GM23338 (cell line): Measurements from ENCODE around the gene IER3IP1. TPM values are rescaled to one million over a fixed set of nuclear protein-coding genes. Genes with fewer than 3 reads are reported as not detected.

ENCODE experiments used
- ATAC-seq: fragments of 200-7000 bp; cut with Tn5 transposase; 3 replicates; pipeline ENCODE4 v1.9.1; 2020
- DNase-seq: peaks from one replicate; pipeline ENCODE4 v3.0.0-alpha.2; 2015; ENCODE audit warnings: low spot score
- H2AFZ ChIP-seq: fragments of 200-600 bp; sonication (generic); 2 replicates; pipeline ENCODE4 v1.8.0; 2016; ENCODE audit warnings: antibody characterized with exemption, mild to moderate bottlenecking, moderate library complexity
- H3F3A ChIP-seq: fragments of 200-600 bp; sonication (generic); replicated peaks from 2 replicates; pipeline ENCODE4 v1.8.0; 2017; ENCODE audit warnings: antibody characterized with exemption, mixed run types, low read depth
- H3K27ac ChIP-seq: fragments of 200-600 bp; sonication (generic); 2 replicates; pipeline ENCODE4 v1.6.1; 2016; ENCODE audit warnings: low read depth
- H3K27me3 ChIP-seq: fragments of 200-600 bp; sonication (generic); 2 replicates; pipeline ENCODE4 v1.8.0; 2016; ENCODE audit warnings: mild to moderate bottlenecking, mixed run types, moderate library complexity; ENCODE audit not compliant: insufficient read depth
- H3K36me3 ChIP-seq: fragments of 200-600 bp; sonication (generic); 2 replicates; pipeline ENCODE4 v1.8.0; 2016; ENCODE audit warnings: mild to moderate bottlenecking; ENCODE audit not compliant: insufficient read depth
- H3K4me1 ChIP-seq: fragments of 200-600 bp; sonication (generic); 2 replicates; pipeline ENCODE4 v1.8.0; 2016; ENCODE audit warnings: mild to moderate bottlenecking, moderate library complexity; ENCODE audit not compliant: insufficient read depth
- H3K4me2 ChIP-seq: fragments of 200-600 bp; sonication (generic); 2 replicates; pipeline ENCODE4 v1.7.1; 2017; ENCODE audit warnings: mixed run types
- H3K4me3 ChIP-seq: fragments of 200-600 bp; sonication (generic); 2 replicates; pipeline ENCODE4 v1.6.1; 2016; ENCODE audit warnings: mixed run types
- H3K79me2 ChIP-seq: fragments of 200-600 bp; sonication (generic); replicated peaks from 2 replicates; pipeline ENCODE4 v1.8.0; 2017; ENCODE audit warnings: mild to moderate bottlenecking; ENCODE audit not compliant: insufficient read depth
- H3K9me2 ChIP-seq: fragments of 200-600 bp; sonication (generic); 2 replicates; pipeline ENCODE4 v1.8.0; 2017; ENCODE audit not compliant: insufficient read depth
- H4K20me1 ChIP-seq: fragments of 200-600 bp; sonication (generic); replicated peaks from 2 replicates; pipeline ENCODE4 v1.8.0; 2017; ENCODE audit warnings: mild to moderate bottlenecking; ENCODE audit not compliant: insufficient read depth
- H3K27ac Mint-ChIP-seq: 2 replicates; pipeline ENCODE4 v1.8.0; 2020; ENCODE audit warnings: inconsistent platforms, mild to moderate bottlenecking, moderate library complexity, mixed read lengths
- H3K27me3 Mint-ChIP-seq: 3 replicates; pipeline ENCODE4 v1.8.0; 2022; ENCODE audit warnings: low read depth, mild to moderate bottlenecking, moderate library complexity, mixed read lengths, inconsistent platforms; ENCODE audit not compliant: insufficient read depth, poor library complexity
- H3K36me3 Mint-ChIP-seq: 3 replicates; pipeline ENCODE4 v1.8.0; 2021; ENCODE audit warnings: low read depth, mild to moderate bottlenecking, inconsistent platforms, moderate library complexity, mixed read lengths
- H3K4me1 Mint-ChIP-seq: 3 replicates; pipeline ENCODE4 v1.8.0; 2020; ENCODE audit warnings: mild to moderate bottlenecking, inconsistent platforms, mixed read lengths
- H3K4me3 Mint-ChIP-seq: 3 replicates; pipeline ENCODE4 v1.8.0; 2021; ENCODE audit warnings: moderate library complexity, mild to moderate bottlenecking, inconsistent platforms, mixed read lengths
- H3K9me3 Mint-ChIP-seq: 3 replicates; pipeline ENCODE4 v1.8.0; 2020; ENCODE audit warnings: moderate library complexity, mild to moderate bottlenecking, inconsistent platforms, mixed read lengths
- CREB1 ChIP-seq: fragments of 250-450 bp; sonication (Bioruptor Pico); IDR thresholded peaks from 2 replicates; pipeline ENCODE4 v1.5.0; 2020; ENCODE audit warnings: low read depth, mild to moderate bottlenecking, moderate library complexity
- EZH2 ChIP-seq: fragments of 200-600 bp; sonication (generic); IDR thresholded peaks from one replicate; pipeline ENCODE4 v1.8.0; 2017; ENCODE audit warnings: antibody characterized with exemption, mild to moderate bottlenecking, low read depth; ENCODE audit not compliant: unreplicated experiment
- EZH2phosphoT487 ChIP-seq: fragments of 200-600 bp; sonication (generic); IDR thresholded peaks from one replicate; pipeline ENCODE4 v1.8.1; 2018; ENCODE audit warnings: antibody characterized with exemption; ENCODE audit not compliant: unreplicated experiment
- JUNB ChIP-seq: IDR thresholded peaks from one replicate; pipeline ENCODE4 v1.6.1; 2016; ENCODE audit warnings: antibody characterized with exemption; ENCODE audit not compliant: unreplicated experiment
- NANOG ChIP-seq: IDR thresholded peaks from 2 replicates; pipeline ENCODE4 v1.6.1; 2016; ENCODE audit warnings: antibody characterized with exemption, borderline replicate concordance
- POLR2AphosphoS5 ChIP-seq: IDR thresholded peaks from 2 replicates; pipeline ENCODE4 v1.6.1; 2016; ENCODE audit warnings: antibody characterized with exemption, low read depth
- REST ChIP-seq: IDR thresholded peaks from one replicate; pipeline ENCODE4 v1.6.1; 2018; ENCODE audit warnings: antibody characterized with exemption; ENCODE audit not compliant: unreplicated experiment
- STAT1 ChIP-seq: IDR thresholded peaks from one replicate; pipeline ENCODE4 v1.6.1; 2016; ENCODE audit warnings: antibody characterized with exemption; ENCODE audit not compliant: unreplicated experiment
- ZNF114 ChIP-seq: fragments of 250-450 bp; sonication (Bioruptor Pico); IDR thresholded peaks from 2 replicates; pipeline ENCODE4 v1.5.0; 2020; ENCODE audit warnings: mild to moderate bottlenecking, moderate library complexity
- ZNF331 ChIP-seq: fragments of 250-450 bp; sonication (Bioruptor Pico); IDR thresholded peaks from 2 replicates; pipeline ENCODE4 v1.5.0; 2020; ENCODE audit warnings: low read depth, mild to moderate bottlenecking, moderate library complexity
- polyA plus RNA-seq: library from polyadenylated mRNA; unstranded; fragments of >200 nt; fragmentation: Nextera tagmentation; extraction: Ambion mirVana; gene quantifications from 2 replicates; pipeline ENCODE4 v1.2.1, GENCODE V29; 2016
- total RNA-seq: library from RNA; depleted of rRNA; stranded (reverse); fragments of >200 nt; shearing (Covaris generic); gene quantifications from 2 replicates; pipeline ENCODE4 v1.2.3, GENCODE V29; 2014
- TF ChIP-seq, protein P1 (sequence below): IDR thresholded peaks from 2 replicates; pipeline ENCODE4 v1.6.1; 2016; ENCODE audit warnings: antibody characterized with exemption
- TF ChIP-seq, protein P2 (sequence below), 2 experiments: fragments of 200-600 bp in 1 of 2; sonication (generic) in 1 of 2; conservative IDR thresholded peaks; 2 replicates each; pipeline versions ENCODE4 v1.5.1 to v1.6.1; 2016 to 2017; ENCODE audit warnings: antibody characterized with exemption in 2 of 2, low read depth in 2 of 2, mild to moderate bottlenecking in 2 of 2, moderate library complexity in 1 of 2

IER3IP1 gene
- total and polyA plus RNA-seq, 2 experiments from 2014 or later: 12.2 to 24.0 TPM

DNA sequence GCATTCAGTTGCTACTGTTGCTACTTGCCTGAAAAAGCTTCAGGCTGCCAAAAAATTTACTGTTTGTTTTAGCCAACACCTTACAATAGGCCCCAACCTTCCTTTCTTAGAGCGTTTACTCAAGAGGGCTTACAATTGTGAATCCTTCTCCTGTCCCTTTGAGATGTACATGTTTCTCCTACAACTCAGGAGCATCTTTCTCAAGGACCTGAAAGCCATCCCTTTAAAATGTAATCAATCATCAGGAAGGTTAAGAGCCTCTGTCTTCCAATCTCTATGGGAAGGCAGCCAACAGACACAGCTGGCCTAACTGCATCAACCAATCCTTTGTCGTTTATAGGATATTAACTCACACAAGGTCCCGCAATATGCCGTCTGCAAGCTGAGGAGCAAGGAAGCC is 3.4 kb upstream of the IER3IP1 start:
- ATAC-seq (no peak), DNase-seq (no peak)
- peak overlapping the region; percentile 92 for H2AFZ ChIP-seq
- peaks cover 14% of the 10 kb centered on the region for H3K4me1 ChIP-seq
- peaks cover 12% of the 10 kb centered on the region for H3K79me2 ChIP-seq
- peaks cover 5% of the 10 kb centered on the region for H3K27me3 Mint-ChIP-seq
- no peak overlapping the region for H3K27ac Mint-ChIP-seq
- no peaks in the 10 kb centered on the region for H3K36me3 ChIP-seq
- H3K9me2 ChIP-seq: no peaks in the 10 kb centered on the region
- no peak overlapping the region for H3K4me3 Mint-ChIP-seq
- no peaks in the 10 kb centered on the region for H3K27me3 ChIP-seq
- 0 out of 2 replicates have a peak overlapping the region, but pooled peaks have one; percentile 44 for H3K4me2 ChIP-seq
- H3K9me3 Mint-ChIP-seq: peaks cover 10% of the 10 kb centered on the region
- no peaks in the 10 kb centered on the region; the same call in 2 of the 3 replicates for H3K4me1 Mint-ChIP-seq
- TF ChIP-seq STAT1: no peak
- no peak for TF ChIP-seq POLR2AphosphoS5
- TF ChIP-seq, protein P1, sequence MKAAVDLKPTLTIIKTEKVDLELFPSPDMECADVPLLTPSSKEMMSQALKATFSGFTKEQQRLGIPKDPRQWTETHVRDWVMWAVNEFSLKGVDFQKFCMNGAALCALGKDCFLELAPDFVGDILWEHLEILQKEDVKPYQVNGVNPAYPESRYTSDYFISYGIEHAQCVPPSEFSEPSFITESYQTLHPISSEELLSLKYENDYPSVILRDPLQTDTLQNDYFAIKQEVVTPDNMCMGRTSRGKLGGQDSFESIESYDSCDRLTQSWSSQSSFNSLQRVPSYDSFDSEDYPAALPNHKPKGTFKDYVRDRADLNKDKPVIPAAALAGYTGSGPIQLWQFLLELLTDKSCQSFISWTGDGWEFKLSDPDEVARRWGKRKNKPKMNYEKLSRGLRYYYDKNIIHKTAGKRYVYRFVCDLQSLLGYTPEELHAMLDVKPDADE: no peak
- no peaks in the 10 kb centered on the region for H3F3A ChIP-seq
- H3K36me3 Mint-ChIP-seq: peaks cover 5% of the 10 kb centered on the region; the same call in 2 of the 3 replicates
- H4K20me1 ChIP-seq: 0 out of 2 replicates have a peak, but pooled peaks cover 5% of the 10 kb centered on the region
- no peak overlapping the region for H3K4me3 ChIP-seq
- H3K27ac ChIP-seq: no peak overlapping the region

DNA sequence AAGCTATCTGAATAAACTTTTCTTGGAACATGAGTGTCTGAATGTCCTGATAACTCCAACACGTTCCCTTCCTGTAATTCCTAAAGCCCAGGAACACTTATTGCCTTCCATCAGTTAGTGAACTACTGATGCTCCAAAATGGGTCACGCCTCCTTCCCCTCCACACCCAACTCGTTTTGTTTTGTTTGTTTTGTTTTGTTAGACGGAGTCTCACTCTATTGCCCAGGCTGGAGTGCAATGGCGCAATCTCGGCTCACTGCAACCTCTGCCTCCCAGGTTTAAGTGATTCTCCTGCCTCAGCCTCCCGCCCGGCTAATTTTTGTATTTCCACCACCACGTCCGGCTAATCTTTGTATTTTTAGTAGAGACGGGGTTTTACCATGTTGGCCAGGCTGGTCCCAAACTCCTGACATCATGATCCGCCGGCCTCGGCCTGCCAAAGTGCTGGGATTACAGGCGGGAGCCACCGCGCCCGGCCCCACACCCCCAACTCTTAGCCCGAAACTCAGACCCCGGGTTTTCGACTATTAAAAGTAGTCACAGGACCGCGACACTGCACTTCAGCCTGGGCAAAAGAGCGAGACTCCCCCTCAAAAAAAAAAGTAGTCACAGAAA is 774 bp downstream of the IER3IP1 start:
- Histone ChIP-seq H2AFZ (peak overlapping the region; percentile 98), H3K4me1 (peaks cover 14% of the 10 kb centered on the region), H3K27me3 (no peaks in the 10 kb centered on the region), H3K79me2 (peaks cover 42% of the 10 kb centered on the region), H3K4me3 (peak overlapping the region; percentile 96), H3K4me2 (peak overlapping the region; percentile 80), H3K27ac (peak overlapping the region; percentile 87; the same call in 1 of the 2 replicates), H3F3A (no peaks in the 10 kb centered on the region), H3K9me2 (no peaks in the 10 kb centered on the region), H3K36me3 (no peaks in the 10 kb centered on the region), H4K20me1 (peaks cover 25% of the 10 kb centered on the region; the same call in 1 of the 2 replicates)
- peaks cover 5% of the 10 kb centered on the region for H3K27me3 Mint-ChIP-seq
- no peaks in the 10 kb centered on the region for H3K36me3 Mint-ChIP-seq
- ATAC-seq: peak; percentile 43
- no peak overlapping the region for H3K4me3 Mint-ChIP-seq
- peak; percentile 24 for DNase-seq
- peak overlapping the region; percentile 86 for H3K27ac Mint-ChIP-seq
- H3K4me1 Mint-ChIP-seq: no peaks in the 10 kb centered on the region; the same call in 2 of the 3 replicates
- no peaks in the 10 kb centered on the region for H3K9me3 Mint-ChIP-seq
- TF ChIP-seq, protein P1: no peak
- TF ChIP-seq NANOG: no peak
- TF ChIP-seq, protein P2, sequence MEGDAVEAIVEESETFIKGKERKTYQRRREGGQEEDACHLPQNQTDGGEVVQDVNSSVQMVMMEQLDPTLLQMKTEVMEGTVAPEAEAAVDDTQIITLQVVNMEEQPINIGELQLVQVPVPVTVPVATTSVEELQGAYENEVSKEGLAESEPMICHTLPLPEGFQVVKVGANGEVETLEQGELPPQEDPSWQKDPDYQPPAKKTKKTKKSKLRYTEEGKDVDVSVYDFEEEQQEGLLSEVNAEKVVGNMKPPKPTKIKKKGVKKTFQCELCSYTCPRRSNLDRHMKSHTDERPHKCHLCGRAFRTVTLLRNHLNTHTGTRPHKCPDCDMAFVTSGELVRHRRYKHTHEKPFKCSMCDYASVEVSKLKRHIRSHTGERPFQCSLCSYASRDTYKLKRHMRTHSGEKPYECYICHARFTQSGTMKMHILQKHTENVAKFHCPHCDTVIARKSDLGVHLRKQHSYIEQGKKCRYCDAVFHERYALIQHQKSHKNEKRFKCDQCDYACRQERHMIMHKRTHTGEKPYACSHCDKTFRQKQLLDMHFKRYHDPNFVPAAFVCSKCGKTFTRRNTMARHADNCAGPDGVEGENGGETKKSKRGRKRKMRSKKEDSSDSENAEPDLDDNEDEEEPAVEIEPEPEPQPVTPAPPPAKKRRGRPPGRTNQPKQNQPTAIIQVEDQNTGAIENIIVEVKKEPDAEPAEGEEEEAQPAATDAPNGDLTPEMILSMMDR (conservative IDR thresholded peaks at IDR 0.05; ENCODE audit: low read depth in 2 of 2): no peak
- TF ChIP-seq ZNF114: no peak
- TF ChIP-seq JUNB: no peak
- TF ChIP-seq CREB1 (CRISPR knock-in tag): no peak
- no peak for TF ChIP-seq EZH2phosphoT487
- no peak for TF ChIP-seq ZNF331 (CRISPR knock-in tag)
- no peak for TF ChIP-seq POLR2AphosphoS5
- TF ChIP-seq REST: no peak
- no peak for TF ChIP-seq STAT1
- TF ChIP-seq EZH2: no peak
